Measurements from ENCODE around the gene FBXO3. TPM values are rescaled to one million over a fixed set of nuclear protein-coding genes. Genes with fewer than 3 reads are reported as not detected.
A peak's percentile ranks its signal among the peaks of the same experiment; 100 is the strongest.

Gene FBXO3
- total and polyA plus RNA-seq, 2 experiments from 2014 or later = 37.8 to 44.6 TPM

DNA sequence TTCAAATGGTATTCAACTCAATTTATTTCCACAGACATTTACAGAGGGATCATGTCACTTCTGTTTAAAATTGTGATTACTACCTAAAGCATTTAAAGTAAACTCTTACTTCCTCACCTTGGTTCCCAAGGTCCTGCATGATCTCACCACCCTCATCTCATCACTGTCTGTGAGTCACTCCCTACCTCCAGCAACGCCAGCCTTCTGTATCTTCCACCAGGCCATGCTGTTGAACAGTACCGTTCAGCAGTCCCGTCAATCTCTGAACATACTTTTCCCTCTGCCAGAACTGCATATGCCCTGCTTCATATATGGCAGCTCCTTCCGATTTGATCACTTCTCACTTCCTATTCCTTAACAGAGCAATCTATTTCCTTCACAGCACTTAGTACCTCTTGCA, 2.0 kb downstream of the FBXO3 start:
- no peak overlapping the region for H3K4me3 ChIP-seq
- H3F3A ChIP-seq (ENCODE audit: insufficient read depth) = peaks cover 7% of the 10 kb centered on the region; the same call in 1 of the 2 replicates
- H3K36me3 ChIP-seq (ENCODE audit: low read depth) = peaks cover 14% of the 10 kb centered on the region; the same call in 1 of the 2 replicates
- H3K4me1 ChIP-seq (ENCODE audit: insufficient read depth) = 0 out of 2 replicates have a peak, but pooled peaks cover 10% of the 10 kb centered on the region
- H4K20me1 ChIP-seq (ENCODE audit: insufficient read depth) = no peaks in the 10 kb centered on the region; the same call in 1 of the 2 replicates
- peaks cover 43% of the 10 kb centered on the region for H3K79me2 ChIP-seq (ENCODE audit: insufficient read depth)
- DNase-seq = peak; percentile 44
- H3K9me3 ChIP-seq (ENCODE audit: low read depth) = no peaks in the 10 kb centered on the region
- H3K9ac ChIP-seq = no peak overlapping the region
- H3K27me3 ChIP-seq (replicated peaks; ENCODE audit: insufficient read depth) = no peaks in the 10 kb centered on the region
- in situ Hi-C loops (cut with MboI) = no loop called here
- no peak for TF ChIP-seq EZH2phosphoT487 (IDR thresholded peaks at IDR 0.05; ENCODE audit: insufficient read depth, low read depth)
- TF ChIP-seq EZH2 (IDR thresholded peaks at IDR 0.05; ENCODE audit: insufficient read depth, poor library complexity, severe bottlenecking) = no peak
- WGBS, 2 experiments (ENCODE audit: low coverage in 1 of 2, low lambda C conversion rate in 2 of 2, missing lambda C conversion rate in 2 of 2) = 40 to 48% methylated on average over 4 of the region's 4 CpGs
- H3K4me2 ChIP-seq (ENCODE audit: unreplicated experiment) = no peak overlapping the region
- no peaks in the 10 kb centered on the region for H3K9me2 ChIP-seq (ENCODE audit: insufficient read depth)
- no peak overlapping the region for H2AFZ ChIP-seq
- H3K27ac ChIP-seq = no peak overlapping the region

DNA sequence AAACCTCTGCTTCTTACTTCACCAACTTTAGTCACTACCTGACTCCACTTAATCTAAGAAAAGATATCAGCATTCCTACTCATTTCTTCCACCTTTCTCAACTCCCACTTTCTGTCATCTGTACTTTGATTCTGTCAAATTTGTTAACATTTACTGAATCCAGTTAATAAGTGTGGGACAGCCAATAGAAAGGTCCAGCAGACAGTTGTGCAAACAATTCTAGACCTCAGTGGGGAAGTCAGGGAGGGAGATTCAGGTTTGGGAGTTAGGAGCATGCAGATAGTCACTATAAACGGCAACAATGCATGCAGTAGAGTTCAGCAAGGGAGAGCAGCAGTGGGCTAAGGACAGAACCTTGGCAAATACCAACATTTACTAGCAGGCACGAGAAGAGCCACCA, 4.1 kb downstream of the FBXO3 start:
- no peak for DNase-seq
- no peaks in the 10 kb centered on the region; the same call in 1 of the 2 replicates for H4K20me1 ChIP-seq (ENCODE audit: insufficient read depth)
- 75 to 78% methylated on average over 2 of the region's 2 CpGs for WGBS, 2 experiments (ENCODE audit: low coverage in 1 of 2, low lambda C conversion rate in 2 of 2, missing lambda C conversion rate in 2 of 2)
- no peaks in the 10 kb centered on the region for H3K9me2 ChIP-seq (ENCODE audit: insufficient read depth)
- no peaks in the 10 kb centered on the region for H3K9me3 ChIP-seq (ENCODE audit: low read depth)
- H3K36me3 ChIP-seq (ENCODE audit: low read depth) = peaks cover 24% of the 10 kb centered on the region
- no peak overlapping the region for H3K27ac ChIP-seq
- no peak overlapping the region for H3K4me2 ChIP-seq (ENCODE audit: unreplicated experiment)
- TF ChIP-seq EZH2phosphoT487 (IDR thresholded peaks at IDR 0.05; ENCODE audit: insufficient read depth, low read depth) = no peak
- TF ChIP-seq EZH2 (IDR thresholded peaks at IDR 0.05; ENCODE audit: insufficient read depth, poor library complexity, severe bottlenecking) = no peak
- H3F3A ChIP-seq (ENCODE audit: insufficient read depth) = no peaks in the 10 kb centered on the region
- H3K79me2 ChIP-seq (ENCODE audit: insufficient read depth) = peaks cover 43% of the 10 kb centered on the region
- H2AFZ ChIP-seq = no peak overlapping the region
- no peak overlapping the region for H3K9ac ChIP-seq
- no peaks in the 10 kb centered on the region for H3K27me3 ChIP-seq (replicated peaks; ENCODE audit: insufficient read depth)
- no peak overlapping the region for H3K4me3 ChIP-seq
- in situ Hi-C loops (cut with MboI) = no loop called here
- 0 out of 2 replicates have a peak, but pooled peaks cover 8% of the 10 kb centered on the region for H3K4me1 ChIP-seq (ENCODE audit: insufficient read depth)

DNA sequence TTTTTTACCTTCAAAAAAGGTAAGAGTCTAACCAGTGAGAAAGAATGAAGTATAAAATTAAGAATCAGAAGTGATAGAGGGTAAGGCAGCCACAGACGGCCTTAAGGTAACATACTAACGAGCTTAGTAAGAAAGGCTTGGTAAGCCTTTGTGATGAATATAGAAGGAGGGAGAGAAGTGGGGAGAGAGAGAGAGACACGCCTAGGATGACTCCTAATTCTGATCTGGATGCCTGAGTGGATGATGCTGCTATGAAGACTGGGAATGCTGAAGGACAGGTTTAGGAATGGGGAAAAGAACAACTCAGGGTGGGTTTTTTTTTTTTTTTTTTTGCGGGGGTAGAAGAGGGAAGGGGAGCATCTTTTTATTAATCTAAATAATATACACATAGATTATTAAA, 4.8 kb downstream of the FBXO3 start:
- no peaks in the 10 kb centered on the region for H3K9me3 ChIP-seq (ENCODE audit: low read depth)
- WGBS, 2 experiments (ENCODE audit: low coverage in 1 of 2, low lambda C conversion rate in 2 of 2, missing lambda C conversion rate in 2 of 2) = 73 to 79% methylated on average over 4 of the region's 4 CpGs
- H3K4me2 ChIP-seq (ENCODE audit: unreplicated experiment) = no peak overlapping the region
- peak; percentile 23 for DNase-seq
- no peaks in the 10 kb centered on the region for H3F3A ChIP-seq (ENCODE audit: insufficient read depth)
- no peaks in the 10 kb centered on the region; the same call in 1 of the 2 replicates for H4K20me1 ChIP-seq (ENCODE audit: insufficient read depth)
- in situ Hi-C loops (cut with MboI) = no loop called here
- H3K36me3 ChIP-seq (ENCODE audit: low read depth) = peaks cover 30% of the 10 kb centered on the region
- no peak overlapping the region for H2AFZ ChIP-seq
- no peaks in the 10 kb centered on the region for H3K27me3 ChIP-seq (replicated peaks; ENCODE audit: insufficient read depth)
- 0 out of 2 replicates have a peak, but pooled peaks cover 4% of the 10 kb centered on the region for H3K4me1 ChIP-seq (ENCODE audit: insufficient read depth)
- TF ChIP-seq EZH2phosphoT487 (IDR thresholded peaks at IDR 0.05; ENCODE audit: insufficient read depth, low read depth) = no peak
- TF ChIP-seq EZH2 (IDR thresholded peaks at IDR 0.05; ENCODE audit: insufficient read depth, poor library complexity, severe bottlenecking) = no peak
- no peaks in the 10 kb centered on the region for H3K9me2 ChIP-seq (ENCODE audit: insufficient read depth)
- no peak overlapping the region for H3K4me3 ChIP-seq
- H3K27ac ChIP-seq = no peak overlapping the region
- H3K79me2 ChIP-seq (ENCODE audit: insufficient read depth) = peaks cover 43% of the 10 kb centered on the region
- H3K9ac ChIP-seq = no peak overlapping the region

DNA sequence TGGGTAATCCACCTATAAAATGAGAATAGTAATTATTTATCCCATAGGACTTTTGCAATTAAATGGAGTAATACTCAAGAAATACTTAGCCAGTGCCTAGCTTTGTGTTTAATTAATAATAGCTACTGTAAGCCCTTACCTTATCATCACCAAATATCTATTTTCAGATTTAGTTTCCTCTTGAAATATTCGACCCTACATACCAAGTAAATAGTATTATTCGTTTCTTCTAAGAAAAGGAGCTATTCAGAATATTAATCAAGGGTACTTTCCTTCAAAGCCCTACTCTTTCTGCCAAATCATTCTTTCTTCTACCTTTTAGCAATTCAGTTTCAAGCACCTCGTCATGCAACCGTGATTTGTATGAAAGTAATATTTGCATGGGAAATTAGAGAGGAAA, 6.7 kb downstream of the FBXO3 start:
- 95 to 97% methylated on average over 4 of the region's 4 CpGs for WGBS, 2 experiments (ENCODE audit: low coverage in 1 of 2, low lambda C conversion rate in 2 of 2, missing lambda C conversion rate in 2 of 2)
- no peak for TF ChIP-seq EZH2phosphoT487 (IDR thresholded peaks at IDR 0.05; ENCODE audit: insufficient read depth, low read depth)
- TF ChIP-seq EZH2 (IDR thresholded peaks at IDR 0.05; ENCODE audit: insufficient read depth, poor library complexity, severe bottlenecking) = no peak
- H3K27ac ChIP-seq = no peak overlapping the region
- H3K36me3 ChIP-seq (ENCODE audit: low read depth) = peaks cover 47% of the 10 kb centered on the region
- H3K9me3 ChIP-seq (ENCODE audit: low read depth) = no peaks in the 10 kb centered on the region
- H3K4me1 ChIP-seq (ENCODE audit: insufficient read depth) = no peaks in the 10 kb centered on the region
- peaks cover 33% of the 10 kb centered on the region for H3K79me2 ChIP-seq (ENCODE audit: insufficient read depth)
- no peaks in the 10 kb centered on the region for H3K9me2 ChIP-seq (ENCODE audit: insufficient read depth)
- no peaks in the 10 kb centered on the region for H3K27me3 ChIP-seq (replicated peaks; ENCODE audit: insufficient read depth)
- H3K4me2 ChIP-seq (ENCODE audit: unreplicated experiment) = no peak overlapping the region
- in situ Hi-C loops (cut with MboI) = no loop called here
- no peak overlapping the region for H3K9ac ChIP-seq
- no peak overlapping the region for H3K4me3 ChIP-seq
- H2AFZ ChIP-seq = no peak overlapping the region
- DNase-seq = no peak
- no peaks in the 10 kb centered on the region; the same call in 1 of the 2 replicates for H4K20me1 ChIP-seq (ENCODE audit: insufficient read depth)
- H3F3A ChIP-seq (ENCODE audit: insufficient read depth) = no peaks in the 10 kb centered on the region
